OCI-LY1 (cell line): ENCODE results near the gene LMF2.
"Not testable (repeated sequence)": the region's sequence is repeated elsewhere in the genome, so short reads cannot be mapped to it uniquely, and the experiment has no call there.

Experiments used
- H2AFZ ChIP-seq: fragments of 200-600 bp; sonication (generic), shearing (Covaris generic); 2 replicates; pipeline ENCODE4 v1.6.0; 2014; ENCODE audit warnings: antibody characterized with exemption, mild to moderate bottlenecking, low read length
- H3F3A ChIP-seq: fragments of 200-600 bp; sonication (generic), shearing (Covaris generic); 2 replicates; pipeline ENCODE4 v1.6.0; 2014; ENCODE audit warnings: mild to moderate bottlenecking, antibody characterized with exemption, low read length, moderate library complexity; ENCODE audit not compliant: insufficient read depth
- H3K27ac ChIP-seq: fragments of 200-600 bp; sonication (generic); 2 replicates; pipeline ENCODE4 v1.5.1; 2014; ENCODE audit warnings: low read length, mixed run types, mild to moderate bottlenecking, low read depth; ENCODE audit not compliant: poor library complexity, severe bottlenecking
- H3K27me3 ChIP-seq: fragments of 200-600 bp; sonication (generic); 2 replicates; pipeline ENCODE4 v1.6.0; 2014; ENCODE audit warnings: antibody characterized with exemption, mild to moderate bottlenecking, low read length, moderate library complexity; ENCODE audit not compliant: insufficient read depth
- H3K36me3 ChIP-seq: fragments of 200-600 bp; sonication (generic); 2 replicates; pipeline ENCODE4 v1.6.1; 2014; ENCODE audit warnings: mild to moderate bottlenecking, antibody characterized with exemption, low read length, moderate library complexity, mixed read lengths; ENCODE audit not compliant: insufficient read depth
- H3K4me1 ChIP-seq: fragments of 200-600 bp; sonication (generic); 2 replicates; pipeline ENCODE4 v1.5.1; 2014; ENCODE audit warnings: mild to moderate bottlenecking, low read length, moderate library complexity; ENCODE audit not compliant: insufficient read depth, severe bottlenecking
- H3K4me2 ChIP-seq: fragments of 200-600 bp; sonication (generic), shearing (Covaris generic); 2 replicates; pipeline ENCODE4 v1.6.1; 2014; ENCODE audit warnings: low read length
- H3K4me3 ChIP-seq: fragments of 200-600 bp; sonication (generic); 2 replicates; pipeline ENCODE4 v1.5.1; 2014; ENCODE audit warnings: low read length, low read depth, mild to moderate bottlenecking, mixed read lengths; ENCODE audit not compliant: poor library complexity, severe bottlenecking
- H3K79me2 ChIP-seq: fragments of 200-600 bp; shearing (Covaris generic); 2 replicates; pipeline ENCODE4 v1.6.1; 2016; ENCODE audit warnings: mixed run types, low read length, mixed read lengths; ENCODE audit not compliant: insufficient read depth
- H3K9ac ChIP-seq: fragments of 200-600 bp; sonication (generic), shearing (Covaris generic); 2 replicates; pipeline ENCODE4 v1.6.1; 2014; ENCODE audit warnings: mild to moderate bottlenecking, low read length, mixed read lengths
- H3K9me2 ChIP-seq: fragments of 200-600 bp; sonication (generic), shearing (Covaris generic); 2 replicates; pipeline ENCODE4 v1.6.1; 2014; ENCODE audit warnings: low read depth, mild to moderate bottlenecking, low read length, mixed read lengths
- H3K9me3 ChIP-seq: fragments of 200-600 bp; shearing (Covaris generic); 2 replicates; pipeline ENCODE4 v1.6.1; 2014; ENCODE audit warnings: low read length, mixed read lengths
- H4K20me1 ChIP-seq: fragments of 200-600 bp; sonication (generic), shearing (Covaris generic); 2 replicates; pipeline ENCODE4 v1.6.0; 2016; ENCODE audit warnings: mild to moderate bottlenecking, low read length; ENCODE audit not compliant: insufficient read depth
- CTCF ChIP-seq: fragments of 200-600 bp; sonication (generic), shearing (Covaris generic); IDR thresholded peaks from 2 replicates; pipeline ENCODE4 v1.5.1; 2017; ENCODE audit warnings: mild to moderate bottlenecking, antibody characterized with exemption, low read length, moderate library complexity, mixed read lengths
- EZH2 ChIP-seq: fragments of 200-600 bp; sonication (generic), shearing (Covaris generic); IDR thresholded peaks from 2 replicates; pipeline ENCODE4 v1.8.0; 2017; ENCODE audit warnings: borderline replicate concordance, mixed run types, mild to moderate bottlenecking, antibody characterized with exemption, low read length, moderate library complexity, mixed read lengths

The LMF2 gene

GRCh38 chr22:50521710-50522109 is 14.2 kb upstream of the LMF2 start:
- Histone ChIP-seq H4K20me1 (no peaks in the 10 kb centered on the region), H3K27me3 (no peaks in the 10 kb centered on the region), H3F3A (no peaks in the 10 kb centered on the region), H3K79me2 (no peaks in the 10 kb centered on the region), H3K9me3 (no peaks in the 10 kb centered on the region), H3K4me3 (no peak overlapping the region), H3K4me2 (no peak overlapping the region), H3K9ac (no peak overlapping the region), H3K36me3 (peaks cover 79% of the 10 kb centered on the region), H3K9me2 (no peaks in the 10 kb centered on the region), H2AFZ (no peak overlapping the region), H3K4me1 (peaks cover 21% of the 10 kb centered on the region), H3K27ac (no peak overlapping the region)
- TF ChIP-seq CTCF (no peak), EZH2 (no peak)

GRCh38 chr22:50520826-50521453 is 13.4 kb upstream of the LMF2 start:
- Histone ChIP-seq H4K20me1 (no peaks in the 10 kb centered on the region), H2AFZ (no peak overlapping the region), H3K9me2 (no peaks in the 10 kb centered on the region), H3K9ac (no peak overlapping the region), H3K4me1 (peaks cover 18% of the 10 kb centered on the region), H3K4me2 (no peak overlapping the region), H3F3A (no peaks in the 10 kb centered on the region), H3K79me2 (no peaks in the 10 kb centered on the region), H3K9me3 (no peaks in the 10 kb centered on the region), H3K27me3 (no peaks in the 10 kb centered on the region), H3K27ac (no peak overlapping the region), H3K4me3 (no peak overlapping the region), H3K36me3 (peaks cover 85% of the 10 kb centered on the region)
- no peak for TF ChIP-seq CTCF
- no peak for TF ChIP-seq EZH2

- not testable (repeated sequence) for H3K79me2 ChIP-seq, H3K9me3 ChIP-seq, H3K4me2 ChIP-seq, H3F3A ChIP-seq, H3K9ac ChIP-seq, H3K27me3 ChIP-seq, H3K9me2 ChIP-seq, H2AFZ ChIP-seq, H3K4me3 ChIP-seq, H3K27ac ChIP-seq, H4K20me1 ChIP-seq
- Histone ChIP-seq H3K4me1 (peaks cover 18% of the 10 kb centered on the region), H3K36me3 (peaks cover 85% of the 10 kb centered on the region)
Measured at GRCh38 chr22:50520184-50520583, 12.7 kb upstream of the LMF2 start.

- H3K27ac ChIP-seq = no peak overlapping the region
- peaks cover 10% of the 10 kb centered on the region for H3K79me2 ChIP-seq
- no peak overlapping the region for H3K4me2 ChIP-seq
- no peaks in the 10 kb centered on the region for H3K9me3 ChIP-seq
- H3K4me1 ChIP-seq = peaks cover 9% of the 10 kb centered on the region
- no peak overlapping the region for H3K9ac ChIP-seq
- H3F3A ChIP-seq = no peaks in the 10 kb centered on the region
- no peaks in the 10 kb centered on the region for H3K9me2 ChIP-seq
- H3K36me3 ChIP-seq = peaks cover 87% of the 10 kb centered on the region
- no peaks in the 10 kb centered on the region for H3K27me3 ChIP-seq
- no peak overlapping the region for H3K4me3 ChIP-seq
- TF ChIP-seq EZH2 (no peak), CTCF (no peak)
- H2AFZ ChIP-seq = no peak overlapping the region
- H4K20me1 ChIP-seq = no peaks in the 10 kb centered on the region
Measured at GRCh38 chr22:50519151-50519550, 11.6 kb upstream of the LMF2 start.
